ENCODE results near the gene PDIA2. TPM values are rescaled to one million over a fixed set of nuclear protein-coding genes. Genes with fewer than 3 reads are reported as not detected.
"Not testable (repeated sequence)": the region's sequence is repeated elsewhere in the genome, so short reads cannot be mapped to it uniquely, and the experiment has no call there.

PDIA2 gene
- polyA plus RNA-seq, 12 donors: 0.27 to 2.4 (median 0.75) TPM; not detected in 2

- no peak for DNase-seq
Measured at GRCh38 chr16:263182-263774, 19.7 kb upstream of the PDIA2 start.

- DNase-seq: no peak
Measured at GRCh38 chr16:263944-264343, 19.0 kb upstream of the PDIA2 start.

DNA sequence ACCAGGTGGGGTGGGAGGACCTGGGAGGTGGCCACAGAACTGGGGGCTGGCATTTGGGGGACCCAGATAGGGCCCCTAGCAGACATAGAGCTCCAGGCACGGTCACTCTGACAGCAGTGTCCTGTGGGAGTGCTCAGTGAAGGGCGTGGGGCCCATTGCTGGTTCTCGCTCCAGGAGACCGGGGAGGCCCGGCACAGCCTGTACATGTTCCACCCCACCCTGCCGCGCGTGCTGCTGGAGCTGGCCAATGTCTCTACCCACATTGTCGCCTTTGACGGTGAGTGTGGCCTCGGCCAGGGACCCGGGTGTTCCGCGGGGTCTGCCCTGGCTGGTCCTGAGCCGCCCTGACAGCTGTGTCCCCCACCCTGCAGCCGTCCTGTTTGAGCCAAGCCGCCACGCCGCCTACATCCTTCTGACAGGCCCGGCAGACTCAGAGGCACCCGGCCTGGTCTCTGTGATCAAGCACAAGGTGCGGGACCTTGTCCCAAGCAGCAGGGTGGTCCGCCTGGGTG is 18.5 kb upstream of the PDIA2 start:
- no peak for DNase-seq

DNA sequence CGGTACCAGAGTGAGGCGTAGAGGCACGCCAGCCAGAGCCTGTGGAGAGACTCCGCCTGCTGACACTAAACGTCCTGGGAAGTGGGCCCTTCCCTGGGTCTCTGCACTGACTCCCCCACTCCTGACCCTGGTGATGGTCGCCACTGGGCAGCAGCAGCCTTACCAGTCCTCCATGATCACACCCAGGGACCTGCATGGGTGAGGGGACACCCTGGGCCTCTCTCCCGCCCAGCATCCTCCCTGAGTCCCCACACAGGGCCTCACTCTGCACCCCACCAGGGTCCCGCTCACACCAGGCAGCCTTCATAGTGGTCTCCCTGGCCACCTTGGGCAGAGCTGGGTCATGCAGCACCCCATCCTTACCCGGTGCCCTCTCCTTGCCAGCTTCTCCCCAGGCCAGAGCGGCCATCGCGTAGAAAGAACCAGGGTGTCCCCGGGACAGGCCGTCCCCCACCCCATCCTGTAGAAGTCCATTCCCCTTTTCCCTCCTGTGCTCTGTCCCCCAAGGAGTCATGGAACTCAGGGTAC is 17.9 kb upstream of the PDIA2 start:
- DNase-seq: no peak

DNA sequence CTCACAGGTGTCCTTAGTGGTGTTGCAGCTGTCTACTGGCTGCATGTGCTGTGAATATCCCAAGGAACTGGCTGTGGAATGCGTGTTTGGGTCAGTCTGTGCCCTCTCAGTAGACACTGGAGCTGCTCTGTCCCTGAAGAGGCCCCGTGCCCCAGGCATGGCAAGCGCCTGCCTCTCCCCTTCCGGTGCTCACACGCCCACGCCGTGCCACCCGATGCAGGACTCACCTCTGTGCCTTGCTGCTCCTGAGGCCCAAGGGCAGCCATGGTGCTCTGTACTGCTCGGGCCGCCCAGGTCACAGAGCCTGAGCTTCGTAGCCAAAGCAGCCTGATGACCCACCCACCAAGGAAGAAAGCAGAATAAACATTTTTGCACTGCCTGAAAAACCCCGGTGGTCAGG is 17.3 kb upstream of the PDIA2 start:
- no peak for DNase-seq

GRCh38 chr16:266258-267164 is 16.5 kb upstream of the PDIA2 start:
- DNase-seq: no peak

- DNase-seq: not testable (repeated sequence)
Measured at GRCh38 chr16:267562-267961, 15.4 kb upstream of the PDIA2 start.

DNA sequence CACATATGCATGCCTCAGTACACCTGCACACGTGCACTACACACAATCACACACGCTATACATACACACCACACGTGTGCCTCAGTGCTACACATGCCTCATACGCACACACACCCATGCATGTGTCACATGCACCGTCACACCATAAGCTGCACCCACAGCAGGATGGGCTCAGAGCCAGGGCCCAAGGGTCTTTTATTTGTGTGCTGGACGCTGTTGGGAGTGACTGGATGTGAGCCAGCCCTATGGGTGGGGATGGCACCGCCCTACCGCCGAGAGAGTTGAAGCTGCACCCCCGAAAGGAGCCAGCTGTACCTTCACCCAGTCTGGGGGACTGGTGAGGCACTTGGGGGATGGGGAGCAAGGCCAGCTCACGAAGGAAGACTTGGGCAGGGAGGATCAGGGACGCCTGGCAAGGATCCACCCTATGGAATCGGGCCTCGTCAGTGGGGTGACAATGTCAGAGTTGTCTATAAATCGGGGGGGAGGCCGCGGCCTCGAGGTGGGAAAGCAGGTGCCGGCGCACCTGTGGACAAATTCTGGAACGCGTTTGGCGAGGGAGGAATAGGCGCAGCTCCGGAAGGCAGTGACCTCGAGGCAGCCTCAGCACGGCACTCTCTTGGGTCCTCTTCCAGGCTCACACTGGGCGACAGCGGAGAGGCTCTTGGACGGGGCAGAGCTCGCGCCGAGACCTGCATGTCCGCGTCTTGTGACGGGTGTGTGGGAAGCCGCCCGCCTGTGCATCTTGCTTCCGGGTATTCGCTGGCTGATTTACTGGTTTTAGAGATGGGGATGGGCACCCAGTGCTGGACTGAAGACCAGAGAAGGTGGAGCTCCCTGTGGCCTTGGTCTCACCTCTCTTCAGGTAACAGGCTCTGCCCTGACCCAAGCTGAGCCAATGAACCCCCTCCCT is 14.6 kb upstream of the PDIA2 start:
- DNase-seq: no peak

- DNase-seq: no peak
Measured at GRCh38 chr16:269061-269796, 13.7 kb upstream of the PDIA2 start.

- no peak for DNase-seq
Measured at GRCh38 chr16:270381-271255, 12.3 kb upstream of the PDIA2 start.

- no peak for DNase-seq
Measured at GRCh38 chr16:272633-273546, 10.1 kb upstream of the PDIA2 start.

GRCh38 chr16:273547-274421 is 9.2 kb upstream of the PDIA2 start:
- DNase-seq: no peak

DNA sequence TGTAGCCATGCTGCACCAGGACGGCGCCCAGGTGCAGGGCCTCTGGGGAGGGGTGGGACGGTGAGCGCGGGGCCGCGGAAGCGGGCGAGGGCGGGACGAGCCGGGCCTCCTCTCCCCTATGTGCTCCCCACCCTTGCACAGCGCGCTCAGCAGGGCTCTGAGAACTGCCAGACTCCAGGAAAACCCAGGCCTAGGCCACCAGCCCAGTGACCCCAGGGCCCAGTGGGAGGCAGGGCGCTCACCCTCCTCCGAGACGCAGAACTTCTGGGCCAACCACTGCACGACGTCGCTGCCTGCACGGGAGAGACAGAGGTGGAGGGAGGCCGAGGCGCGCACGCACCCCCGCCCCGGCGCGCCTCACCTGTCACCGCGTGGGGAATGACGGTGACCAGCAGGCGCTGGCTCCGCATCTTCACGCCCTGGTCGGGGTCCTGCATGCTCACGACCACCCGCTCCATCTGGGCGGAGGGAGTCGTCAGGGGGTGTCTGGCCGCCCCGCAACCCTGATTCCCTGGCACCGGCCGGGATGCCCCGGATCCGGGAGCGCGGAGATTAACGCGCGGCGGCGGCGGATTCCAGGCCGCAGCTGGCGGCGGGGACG is 7.8 kb upstream of the PDIA2 start:
- DNase-seq: no peak

DNA sequence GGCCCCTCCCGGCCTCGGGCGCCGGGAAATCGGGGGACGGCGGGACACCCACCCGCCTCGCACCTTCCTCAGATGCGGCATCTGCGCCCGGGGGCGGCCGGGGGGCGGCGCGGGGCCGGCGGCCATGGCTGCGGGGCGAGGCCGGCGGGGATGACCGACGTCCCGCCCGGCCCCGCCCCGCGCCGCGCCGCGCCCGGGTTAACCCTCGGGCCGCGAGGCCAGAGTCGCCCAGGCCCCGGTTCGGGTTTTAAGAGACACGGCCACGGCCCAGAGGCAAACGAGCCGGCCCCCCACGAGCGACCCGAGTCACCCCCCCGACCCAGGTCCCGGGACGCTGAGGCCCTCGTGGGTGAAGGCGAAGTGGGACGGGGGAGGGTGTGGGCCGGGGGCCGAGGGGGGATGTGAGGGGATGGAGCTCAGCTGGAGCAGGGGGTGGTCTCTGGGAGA is 7.2 kb upstream of the PDIA2 start, which contains the start of gene RGS11:
Gene RGS11, minus strand, starts transcription at position 159 of the 447 bp plus-strand sequence. Its CDS starts 33 bp downstream, at position 126.
- no peak for DNase-seq

DNA sequence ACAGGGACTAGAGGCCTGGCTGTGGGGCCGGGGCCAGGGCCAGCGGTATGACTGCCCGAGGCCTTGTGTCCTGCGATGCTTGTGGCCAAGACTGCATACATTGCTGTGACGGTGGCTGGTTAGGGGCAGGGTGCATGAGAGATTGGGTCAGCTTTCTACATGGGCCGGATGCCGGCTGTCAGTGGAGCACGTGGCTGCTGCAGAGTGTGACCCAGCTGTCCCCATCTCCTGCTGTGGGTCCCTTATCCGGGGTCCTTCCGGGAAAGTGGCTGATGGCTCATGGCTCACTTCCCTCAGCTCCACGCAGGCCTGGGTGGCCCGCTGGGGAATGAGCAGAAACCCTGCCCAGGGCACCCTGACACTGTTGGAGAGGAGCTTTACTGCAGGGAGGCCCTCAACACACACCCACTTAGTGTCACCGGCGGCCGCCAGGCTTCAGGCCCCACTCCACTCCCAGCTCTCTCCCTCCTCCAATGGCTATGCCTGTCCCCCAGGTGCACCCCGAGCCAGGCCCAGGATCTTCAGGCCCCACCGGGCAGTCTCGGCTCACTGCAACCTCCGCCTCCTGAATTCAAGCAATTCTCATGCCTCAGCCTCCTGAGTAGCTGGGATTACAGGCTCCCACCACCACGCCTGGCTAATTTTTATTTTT is 6.4 kb upstream of the PDIA2 start:
- DNase-seq: no peak

- no peak for DNase-seq
Measured at GRCh38 chr16:278863-279366, 4.0 kb upstream of the PDIA2 start.
